HTERT RPE-1 (cell line): ENCODE measurements around the gene ALK.
"Not testable (repeated sequence)": the region's sequence is repeated elsewhere in the genome, so short reads cannot be mapped to it uniquely, and the experiment has no call there.

Experiments
- in situ Hi-C: fragments of 300-500 bp; cut with MboI; formaldehyde crosslinking; loops from 4 replicates; pipeline ENCODE4 v1.14.3; 2020; ENCODE audit warnings: low sequenced_read_pairs

The ALK gene

DNA sequence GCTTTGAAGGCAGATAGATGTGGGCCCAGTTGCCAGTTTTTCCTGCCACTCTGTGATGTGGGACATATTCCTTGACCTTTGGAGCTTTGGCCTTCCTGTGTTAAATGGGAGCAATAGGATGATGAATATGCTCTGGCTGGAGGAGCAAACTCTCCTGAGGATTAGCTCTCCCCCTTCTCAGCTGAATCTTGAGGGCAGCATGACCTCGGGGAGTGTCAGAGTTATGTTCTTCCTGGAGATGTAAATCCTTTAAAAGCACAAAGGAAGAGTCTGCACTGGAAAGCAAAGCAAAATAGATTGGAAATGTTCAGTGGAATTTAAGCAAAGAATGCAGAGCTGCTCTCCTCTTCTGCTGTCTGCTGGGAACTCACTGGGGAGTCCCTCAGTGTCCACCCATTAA lies 160.1 kb downstream of the ALK start:
- in situ Hi-C loops, result no loop called here

DNA sequence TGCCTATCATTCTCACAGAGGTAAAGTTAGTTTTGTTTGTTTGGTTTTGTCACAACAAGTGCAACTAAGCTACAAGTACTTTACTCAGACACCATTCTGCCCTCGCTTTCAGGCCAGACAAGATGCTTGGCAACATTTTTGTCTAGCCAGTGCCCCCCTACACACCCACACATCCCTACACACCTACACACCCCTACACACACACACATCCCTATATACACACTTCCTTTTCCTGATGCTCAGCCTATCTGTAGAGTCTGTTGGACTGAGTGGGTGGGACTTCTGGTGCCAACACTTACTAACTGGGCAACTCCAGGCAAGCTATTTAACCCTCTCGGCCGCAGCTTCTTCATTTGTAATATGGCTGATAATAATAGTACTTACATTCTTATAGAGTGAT lies 161.4 kb downstream of the ALK start:
- in situ Hi-C loops, result no loop called here

DNA sequence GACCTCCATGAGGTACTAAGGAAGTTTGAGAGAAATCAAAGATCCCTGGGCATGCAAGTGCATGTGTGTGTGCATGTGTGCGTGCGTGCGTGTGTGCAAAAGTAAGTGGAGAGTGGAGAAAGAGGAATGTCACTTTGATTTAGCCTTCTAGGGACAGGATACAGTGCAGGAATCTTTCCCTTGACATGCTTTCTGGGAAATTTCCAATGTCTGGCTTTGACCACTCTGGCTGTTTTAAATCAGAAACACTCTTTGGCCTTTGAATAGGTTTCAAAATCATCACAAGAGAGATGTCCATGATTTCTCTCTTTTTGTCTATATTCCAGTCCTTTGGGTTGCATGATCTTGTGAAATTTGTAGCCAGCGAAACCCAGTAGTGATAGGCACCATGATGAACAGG lies 162.0 kb downstream of the ALK start:
- in situ Hi-C loops, result no loop called here

DNA sequence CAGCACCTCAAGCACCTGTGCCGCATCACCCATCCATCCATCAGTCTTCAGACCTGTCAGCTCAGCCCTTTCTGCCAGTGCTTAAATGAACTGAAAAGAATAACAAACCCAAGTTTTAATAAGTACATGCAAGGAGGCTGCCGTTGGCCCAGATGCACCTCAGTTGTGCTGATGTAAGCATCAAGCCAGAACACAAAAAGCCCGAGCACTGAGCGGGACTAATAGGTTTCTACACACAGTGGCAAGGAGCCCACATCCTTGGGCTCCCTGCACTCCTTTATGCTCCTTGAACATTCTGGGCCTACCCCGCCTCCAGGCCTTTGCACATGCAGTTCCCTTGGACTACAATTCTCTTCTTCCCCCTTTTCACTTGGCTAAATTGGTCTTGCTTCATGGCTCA lies 165.6 kb downstream of the ALK start:
- in situ Hi-C loops, result no loop called here

DNA sequence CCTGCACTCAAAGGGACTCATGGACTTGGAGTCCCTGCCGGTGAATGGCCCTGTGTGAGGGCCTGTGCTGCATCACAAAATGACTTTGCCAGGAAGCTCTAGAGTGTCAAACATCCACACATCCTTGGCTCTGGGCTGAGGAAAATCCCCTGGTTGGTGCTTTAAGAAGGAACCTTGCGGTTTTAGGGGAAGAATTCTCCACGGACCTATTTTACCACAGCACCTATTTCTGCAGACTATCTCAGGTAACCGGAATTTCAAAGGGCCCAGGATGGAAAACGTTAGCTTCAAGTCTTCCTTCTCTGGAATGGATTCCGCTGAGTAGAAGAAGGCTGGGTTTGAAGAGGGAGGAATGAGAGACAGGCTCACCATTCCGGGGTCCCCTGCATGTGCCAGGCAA lies 166.2 kb downstream of the ALK start:
- in situ Hi-C loops, result no loop called here

DNA sequence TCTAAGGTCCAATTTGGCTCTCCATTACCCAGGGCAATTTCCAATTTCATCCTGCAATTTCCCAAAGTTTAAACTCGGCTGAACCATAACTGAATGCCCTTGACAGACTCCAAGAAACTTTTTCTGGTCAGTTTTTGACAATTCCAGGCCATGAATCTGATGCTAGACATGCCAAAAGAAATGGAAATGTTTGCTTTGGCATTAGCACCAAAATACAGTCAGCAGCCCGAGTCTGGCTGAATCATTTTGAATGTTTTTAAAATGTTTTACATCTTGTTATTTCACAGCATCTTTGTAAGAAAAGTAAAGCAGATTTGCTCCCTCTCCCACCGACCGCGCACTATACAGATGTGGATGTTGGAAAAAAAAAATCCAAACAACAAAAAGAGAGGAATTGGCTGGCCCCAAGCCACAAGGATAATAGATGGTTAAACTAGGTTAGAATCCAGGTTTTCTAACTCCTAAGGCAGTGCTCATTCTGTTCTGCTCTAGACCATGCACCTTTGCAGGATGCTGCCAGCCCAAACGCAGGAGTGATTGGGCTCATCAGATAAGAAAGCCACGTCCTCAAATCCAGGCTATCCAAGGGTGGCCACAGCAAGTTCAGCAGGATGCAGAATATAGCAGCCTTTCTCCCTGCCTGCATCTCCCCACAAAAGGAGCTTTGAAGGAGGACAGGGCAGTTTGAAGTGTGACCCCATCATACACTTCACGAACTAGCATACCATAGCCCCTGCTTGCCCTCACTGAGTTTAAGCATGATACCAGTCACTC lies 167.5 kb downstream of the ALK start:
- in situ Hi-C loops, result no loop called here

DNA sequence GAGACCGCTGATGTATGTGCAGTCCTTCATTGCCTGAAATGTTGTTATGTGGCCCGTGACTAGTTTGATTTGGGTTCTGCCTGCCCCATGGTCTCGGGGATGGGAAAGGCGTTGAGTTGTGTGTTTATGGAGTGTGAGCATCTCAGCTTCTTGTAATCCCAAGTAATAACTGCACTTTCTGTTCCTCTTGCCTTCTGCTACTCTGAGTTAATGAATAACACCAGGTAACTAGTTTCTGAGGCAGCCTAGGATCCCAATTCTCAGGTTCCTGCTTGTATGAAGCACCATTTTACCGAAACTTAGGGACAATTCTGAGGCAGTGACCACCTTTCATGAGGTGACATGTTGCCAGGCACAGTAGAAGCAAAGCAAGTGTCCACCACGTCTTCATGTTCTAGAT lies 170.0 kb downstream of the ALK start:
- in situ Hi-C loops, result no loop called here

DNA sequence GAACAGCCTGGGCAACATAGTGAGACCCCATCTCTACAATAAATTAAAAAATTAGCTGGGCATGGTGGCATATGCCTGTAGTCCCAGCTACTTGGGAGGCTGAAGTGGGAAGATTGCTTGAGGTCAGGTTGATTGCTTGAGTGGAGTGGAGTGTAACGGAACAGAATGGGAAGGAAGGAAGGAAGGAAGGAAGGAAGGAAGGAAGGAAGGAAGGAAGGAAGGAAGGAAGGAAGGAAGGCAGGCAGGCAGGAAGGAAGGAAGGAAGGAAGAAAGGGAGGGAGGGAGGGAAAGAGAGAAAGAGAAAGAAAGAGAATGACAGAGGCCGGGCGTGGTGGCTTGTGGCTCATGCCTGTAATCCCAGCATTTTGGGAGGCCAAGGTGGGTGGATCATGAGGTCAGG lies 170.9 kb downstream of the ALK start:
- in situ Hi-C loops, result not testable (repeated sequence)

DNA sequence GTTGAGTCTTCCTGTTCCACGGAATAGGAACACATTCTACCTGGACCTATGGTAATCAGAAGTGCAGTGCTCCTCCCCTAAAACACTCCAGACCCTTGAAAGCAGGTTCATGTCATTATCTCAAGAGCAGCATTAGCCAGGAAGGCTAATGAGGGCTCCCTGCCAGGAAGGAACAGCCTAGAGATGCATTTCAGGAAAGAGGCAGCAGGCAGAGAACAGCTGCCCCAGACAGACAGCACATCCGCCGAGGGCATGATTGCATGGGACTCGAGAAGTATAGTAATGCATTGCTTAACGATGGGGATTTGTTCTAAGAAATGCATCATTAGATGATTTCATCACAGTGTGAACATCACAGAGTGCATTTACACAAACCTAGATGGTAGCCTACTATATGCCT lies 171.5 kb downstream of the ALK start:
- in situ Hi-C loops, result no loop called here

DNA sequence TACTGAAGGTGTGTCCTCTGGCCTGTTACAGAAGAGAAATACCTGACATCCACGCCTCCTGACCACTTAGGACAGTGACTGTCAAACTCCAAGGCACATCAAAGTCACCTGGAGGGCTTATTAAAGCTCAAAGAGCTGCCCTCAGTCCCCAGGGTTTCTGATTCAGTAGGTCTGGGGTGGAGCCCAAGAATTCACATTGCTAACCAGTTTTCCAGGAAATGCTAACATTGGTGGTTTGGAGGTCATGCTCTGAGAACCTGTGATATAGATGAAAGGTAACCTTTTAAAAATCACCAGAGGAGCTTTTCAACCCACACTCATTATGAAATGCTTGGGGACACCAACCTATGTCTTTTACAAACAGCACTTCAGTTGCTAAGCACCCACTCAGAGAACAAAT lies 172.3 kb downstream of the ALK start:
- in situ Hi-C loops, result no loop called here

DNA sequence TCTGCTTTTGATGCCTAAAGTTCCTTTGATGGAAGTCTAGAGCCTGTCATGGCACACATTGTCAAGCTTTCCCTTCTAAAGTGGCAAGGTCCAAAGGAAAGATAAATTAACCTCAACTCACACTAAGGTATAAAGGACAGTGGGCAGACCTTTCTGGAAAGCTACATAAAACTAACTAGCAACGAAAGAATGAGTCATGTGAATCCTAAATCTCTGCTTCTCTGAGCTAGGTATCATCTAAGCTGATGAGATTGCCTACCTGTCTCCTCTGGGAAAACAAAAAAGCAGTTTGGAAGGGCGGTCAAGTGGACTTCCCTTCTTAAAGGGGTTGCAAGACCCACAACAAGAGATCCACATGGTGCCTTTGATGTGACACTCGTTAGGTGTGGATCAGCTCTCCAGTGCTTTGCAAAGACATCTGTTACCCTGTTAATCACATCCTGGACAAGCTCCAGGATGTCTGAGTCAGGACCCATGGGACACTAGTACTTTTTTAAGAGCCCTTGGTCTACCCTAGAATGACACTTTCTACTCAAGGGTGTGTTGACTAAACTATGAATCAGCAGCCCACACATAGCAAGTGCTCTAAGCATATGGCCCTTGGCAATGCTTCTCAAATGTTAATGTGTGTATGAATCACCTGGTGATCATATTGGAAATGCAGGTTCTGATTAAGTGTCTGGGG lies 173.5 kb downstream of the ALK start:
- in situ Hi-C loops, result no loop called here

DNA sequence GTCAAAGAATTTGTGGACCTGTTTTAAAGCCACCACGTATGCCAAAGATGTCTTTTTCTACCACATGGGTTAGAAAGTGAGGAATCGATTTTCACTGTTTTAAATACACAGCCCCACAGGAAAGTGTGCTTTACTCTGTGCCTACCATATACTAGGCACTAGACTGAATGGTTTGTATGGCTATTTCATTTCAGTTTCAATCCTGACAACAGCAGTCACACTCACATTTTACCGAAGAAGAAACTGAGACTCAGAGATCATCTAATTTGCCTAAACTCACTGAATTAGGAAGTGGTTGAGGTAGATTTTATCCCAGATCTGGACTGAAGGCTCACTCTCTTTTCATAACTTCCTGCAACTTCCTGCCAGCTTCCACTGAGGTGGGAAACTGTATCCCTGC lies 176.4 kb downstream of the ALK start:
- in situ Hi-C loops, result no loop called here

DNA sequence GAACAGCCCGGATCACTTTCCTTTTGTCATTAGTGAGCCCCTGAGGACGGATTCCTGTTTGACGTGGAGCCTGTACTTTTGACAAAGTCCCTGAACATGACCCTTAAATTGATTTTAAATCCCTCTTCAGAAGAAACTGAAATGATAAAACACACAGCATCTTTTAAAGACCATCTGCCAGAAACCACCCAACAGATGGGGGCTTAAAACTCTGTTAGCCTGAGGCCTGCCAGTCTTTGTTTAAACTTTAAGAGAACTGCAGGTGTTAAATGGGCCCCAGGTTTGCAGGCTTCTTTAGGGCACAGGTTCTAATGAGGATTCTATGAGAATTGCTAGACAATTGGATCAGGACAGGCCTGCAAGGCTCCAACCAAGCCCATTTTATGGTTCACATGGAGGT lies 177.9 kb downstream of the ALK start:
- in situ Hi-C loops, result no loop called here

DNA sequence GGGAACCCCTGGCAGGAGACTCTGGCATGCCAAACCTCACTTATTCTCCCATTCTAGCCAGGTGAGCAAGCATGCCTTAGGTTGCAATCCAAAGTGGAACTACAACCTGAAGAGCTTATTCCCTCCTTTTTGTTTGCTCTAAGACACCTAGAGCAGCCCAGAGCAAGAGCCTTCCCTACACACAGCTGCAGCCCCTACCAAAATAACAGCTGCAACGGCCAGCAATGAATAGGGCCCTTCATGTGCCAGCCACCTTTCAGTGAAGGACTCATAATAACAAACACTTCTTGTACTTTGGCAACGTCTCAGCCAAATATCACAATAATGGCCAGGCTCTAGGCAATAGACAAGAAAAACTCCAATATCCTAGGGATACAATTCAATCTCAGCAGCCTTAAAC lies 178.7 kb downstream of the ALK start:
- in situ Hi-C loops, result no loop called here

DNA sequence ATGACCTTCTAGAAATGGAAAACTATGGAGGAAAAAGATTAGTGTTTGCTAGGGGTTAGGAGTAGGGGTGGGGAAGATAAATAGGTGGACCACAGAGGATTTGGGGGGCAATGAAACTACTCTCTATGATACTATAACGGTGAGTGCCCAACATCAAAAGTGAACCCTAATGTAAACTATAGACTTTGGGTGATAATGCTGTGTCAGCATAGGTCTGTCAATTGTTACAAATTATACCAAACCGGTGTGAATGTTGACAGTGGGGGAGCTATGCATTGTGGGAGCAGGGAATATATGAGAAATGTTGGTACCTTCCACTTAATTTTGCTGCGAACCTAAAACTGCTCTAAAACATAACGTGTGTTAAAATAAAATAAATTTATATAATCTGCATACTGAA lies 180.3 kb downstream of the ALK start:
- in situ Hi-C loops, result no loop called here

DNA sequence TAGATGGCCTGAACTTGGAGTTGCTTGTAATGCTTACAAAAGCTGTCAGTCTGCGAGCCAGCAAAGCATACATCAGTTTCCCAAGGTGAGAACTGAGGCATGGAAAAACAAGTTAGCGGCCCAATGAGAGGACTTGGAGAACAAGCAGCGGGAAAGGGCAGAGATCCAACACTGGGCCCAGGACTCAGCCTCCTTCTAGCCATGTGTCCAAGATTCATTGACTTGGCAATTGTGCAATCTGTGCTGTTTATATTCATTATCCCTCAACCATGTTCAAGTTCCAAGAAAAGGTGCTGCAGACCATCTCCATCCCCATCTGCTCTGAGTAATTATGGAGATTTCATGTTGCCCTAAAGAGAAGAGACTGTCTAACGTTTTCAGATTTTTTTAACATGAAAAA lies 187.4 kb downstream of the ALK start:
- in situ Hi-C loops, result no loop called here

DNA sequence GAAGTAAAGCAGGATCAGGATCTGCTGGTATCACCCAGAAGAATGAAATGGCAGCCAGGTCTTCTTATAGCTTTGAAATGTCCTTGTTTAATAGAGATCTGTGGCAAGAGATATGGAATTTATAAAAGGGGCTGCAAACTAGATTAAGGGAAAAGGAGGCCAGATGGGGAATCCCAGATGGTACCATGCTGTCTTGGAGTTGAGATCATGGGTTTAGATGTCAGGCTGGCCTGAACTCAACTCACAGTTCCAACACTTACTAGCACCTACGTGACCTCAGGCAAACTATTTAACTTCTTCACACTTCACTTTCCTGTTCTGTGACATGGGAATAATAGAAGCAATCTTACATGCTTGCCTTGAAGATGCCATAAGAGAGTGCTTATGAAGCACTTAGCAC lies 188.2 kb downstream of the ALK start:
- in situ Hi-C loops, result no loop called here

DNA sequence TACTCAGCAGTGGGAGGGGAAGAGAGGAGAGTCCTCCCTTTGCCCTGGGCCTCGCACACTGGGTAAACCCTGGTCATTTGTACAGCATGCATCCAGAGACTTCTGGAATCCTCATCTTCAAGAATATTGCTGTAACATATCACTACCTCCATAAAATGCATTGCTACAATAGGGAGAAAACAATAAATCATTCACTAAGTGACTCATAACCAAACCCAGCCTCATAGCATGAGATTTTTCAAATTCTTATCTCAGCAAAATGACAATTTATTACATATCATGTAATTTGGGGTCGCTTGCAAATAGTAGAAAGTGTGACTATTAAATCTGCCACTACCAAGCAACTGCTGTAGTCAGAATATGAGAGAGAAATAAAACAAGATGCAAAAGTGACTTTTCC lies 189.4 kb downstream of the ALK start:
- in situ Hi-C loops, result no loop called here

DNA sequence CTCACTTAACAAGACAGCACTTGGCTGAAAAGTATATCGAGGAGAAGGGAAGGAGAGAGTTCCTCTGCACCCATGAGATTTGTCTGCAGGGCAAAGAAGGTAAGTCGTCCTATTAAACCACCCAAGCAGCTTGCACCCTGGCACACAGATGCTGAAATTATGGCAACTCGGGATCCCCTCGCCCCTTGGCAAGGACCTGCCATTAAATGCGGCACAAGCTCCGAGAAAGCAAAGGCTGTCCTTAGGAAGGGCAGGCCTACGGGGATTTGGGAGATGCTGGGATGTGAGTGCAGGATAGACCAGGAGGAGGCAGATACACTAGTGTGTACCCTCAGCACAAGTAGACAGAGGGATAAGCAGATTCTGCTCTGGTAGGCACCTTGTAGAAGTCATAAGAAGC lies 191.5 kb downstream of the ALK start:
- in situ Hi-C loops, result no loop called here

DNA sequence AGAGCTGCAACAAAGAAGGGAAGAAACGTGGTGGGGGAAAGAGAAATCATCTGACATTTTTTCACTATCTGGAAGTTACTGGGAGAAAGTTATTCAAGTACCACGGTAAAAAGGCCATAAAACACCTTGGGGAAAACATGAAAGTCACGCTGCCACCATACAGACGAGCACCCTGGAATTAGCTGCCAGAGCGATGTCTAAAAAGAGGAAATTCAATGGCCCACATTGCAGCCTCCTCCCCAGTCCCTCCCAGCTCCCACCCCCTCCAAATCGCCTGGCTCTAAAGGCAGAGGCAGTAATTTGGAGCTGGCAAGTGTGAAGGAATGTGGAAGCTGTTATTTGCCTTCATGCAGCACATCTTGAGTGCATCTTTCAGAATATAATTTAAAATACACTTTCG lies 192.0 kb downstream of the ALK start:
- in situ Hi-C loops, result no loop called here

DNA sequence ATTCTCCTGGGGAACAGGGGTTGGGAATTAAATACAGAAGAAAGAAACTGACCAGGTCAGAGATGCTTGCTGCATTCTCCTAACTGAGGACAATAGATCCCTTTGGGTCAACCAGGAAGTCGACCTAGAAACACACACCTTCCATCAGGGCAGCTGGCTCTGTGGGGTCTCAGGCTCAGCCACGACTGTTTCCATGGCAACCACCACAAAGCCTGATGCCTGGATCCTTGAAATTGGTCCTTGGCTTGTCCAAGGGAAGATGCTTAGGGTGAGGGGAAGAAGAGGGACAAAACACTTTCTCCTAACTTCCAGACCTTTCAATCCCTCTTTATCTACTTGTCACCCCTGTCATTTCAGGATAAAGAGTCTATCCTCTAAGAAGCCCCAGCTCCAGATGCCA lies 194.4 kb downstream of the ALK start:
- in situ Hi-C loops, result no loop called here

DNA sequence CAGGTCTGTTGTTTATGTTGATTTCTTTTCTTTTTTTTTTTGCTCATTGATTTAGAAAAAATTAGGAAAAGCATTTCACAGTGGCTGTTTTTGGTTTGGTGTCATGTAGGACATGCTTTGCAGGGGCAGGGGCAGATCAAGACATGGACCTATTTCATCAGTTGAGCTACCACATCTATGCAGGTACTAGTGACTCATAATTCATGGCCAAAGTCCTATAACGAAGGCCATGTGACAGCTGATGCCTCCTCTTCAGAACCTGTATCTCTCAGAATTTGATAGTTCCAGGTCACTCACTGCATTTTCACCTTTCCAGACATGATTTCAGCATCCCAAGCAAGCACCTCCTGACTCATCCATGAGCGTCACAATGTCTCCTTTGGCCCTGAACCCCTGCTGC lies 195.8 kb downstream of the ALK start:
- in situ Hi-C loops, result no loop called here

DNA sequence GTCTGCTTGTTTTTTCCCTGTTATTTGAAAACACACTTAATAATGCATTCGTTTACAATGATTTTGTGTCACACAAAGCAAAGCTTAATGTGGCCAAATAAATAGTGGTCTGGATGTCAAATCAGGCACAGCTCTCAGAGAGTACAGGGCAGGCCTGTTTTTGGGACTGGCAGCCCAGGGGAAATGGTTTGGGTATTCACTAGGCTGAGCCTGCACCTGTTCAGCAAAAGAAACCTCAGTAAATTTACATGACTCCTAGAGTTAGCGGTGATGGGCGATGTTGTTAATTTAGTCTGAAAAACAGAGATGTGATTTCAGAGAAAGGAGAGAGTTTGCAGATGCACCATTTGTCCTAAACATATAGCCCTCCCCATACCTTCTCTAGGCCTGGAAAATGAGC lies 197.1 kb downstream of the ALK start:
- in situ Hi-C loops, result no loop called here
